Retina (tissue), 1 donor: ENCODE data around the gene KIAA1549.
"Not testable (repeated sequence)": the region's sequence is repeated elsewhere in the genome, so short reads cannot be mapped to it uniquely, and the experiment has no call there.

Source experiments
- DNase-seq: peaks from one replicate; pipeline ENCODE4 v3.0.0-alpha.2; 2016

The KIAA1549 gene

DNA sequence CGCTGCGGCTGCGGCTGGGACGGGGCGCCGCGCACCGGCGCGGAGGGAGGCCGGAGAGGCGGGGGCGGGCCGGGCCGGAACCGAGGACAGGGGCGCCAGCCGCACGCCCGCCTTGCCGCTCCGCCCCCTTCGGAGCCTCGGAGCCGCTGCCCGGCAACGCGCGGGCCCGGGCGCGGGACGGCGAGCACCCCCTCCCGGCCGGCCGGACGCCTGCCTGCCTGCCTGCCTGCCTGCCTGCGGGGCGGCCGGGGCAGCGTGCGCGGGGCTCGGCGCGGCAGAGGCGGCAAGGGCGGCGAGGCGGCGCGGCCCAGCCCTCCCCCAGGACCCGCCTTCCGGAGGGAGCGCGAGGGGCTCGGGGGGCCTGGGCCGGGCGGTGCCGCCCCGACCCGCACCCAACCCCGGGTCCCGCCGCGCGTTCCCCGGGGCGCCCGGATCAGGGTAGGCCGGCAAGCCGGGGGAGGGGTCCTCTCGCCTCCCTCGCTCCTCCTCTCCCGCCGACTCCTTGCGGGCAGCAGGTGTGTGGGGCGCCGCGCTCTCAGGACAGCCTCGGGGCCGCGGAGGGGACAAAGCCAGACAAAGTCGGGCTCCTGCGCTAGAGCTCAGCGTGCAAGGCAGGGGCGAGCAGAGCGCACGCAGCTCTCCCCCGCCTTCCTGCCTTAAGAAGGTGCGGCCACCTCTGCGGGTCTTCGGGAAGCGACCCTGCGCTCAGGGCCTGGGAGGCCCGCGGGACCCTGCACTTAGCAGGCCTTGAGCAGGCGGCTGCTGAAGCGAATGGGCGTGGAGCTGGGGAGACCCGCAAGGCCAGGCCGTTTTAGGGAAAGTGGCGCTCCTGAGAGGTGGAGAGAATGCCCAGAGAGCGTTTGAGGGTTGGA lies at the start of gene KIAA1549:
Gene KIAA1549 (minus strand): TSS at position 58 of the 872 bp plus-strand sequence. CDS start 120 bp downstream, outside the sequence.
- peak; percentile 87 for DNase-seq

DNA sequence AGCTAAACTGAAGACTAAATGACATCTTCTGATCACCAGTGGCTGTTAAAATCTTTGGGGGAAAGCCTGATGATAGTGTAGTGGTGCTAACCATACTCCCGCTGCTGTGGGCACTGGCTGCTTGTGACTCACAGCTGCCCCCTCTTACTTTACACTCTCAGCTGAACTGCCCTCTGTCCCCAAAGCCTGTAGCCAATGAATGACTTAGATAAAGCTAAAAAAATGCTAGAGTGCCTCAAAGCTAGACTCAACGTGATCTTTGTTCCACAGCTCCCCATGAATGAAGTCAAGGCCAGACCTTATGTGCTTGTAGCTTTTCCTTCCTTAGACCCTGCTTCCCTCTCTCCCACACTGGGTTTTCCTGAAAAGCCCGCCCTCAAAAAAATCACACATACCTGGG lies 48.2 kb upstream of the KIAA1549 start:
- DNase-seq = no peak

DNA sequence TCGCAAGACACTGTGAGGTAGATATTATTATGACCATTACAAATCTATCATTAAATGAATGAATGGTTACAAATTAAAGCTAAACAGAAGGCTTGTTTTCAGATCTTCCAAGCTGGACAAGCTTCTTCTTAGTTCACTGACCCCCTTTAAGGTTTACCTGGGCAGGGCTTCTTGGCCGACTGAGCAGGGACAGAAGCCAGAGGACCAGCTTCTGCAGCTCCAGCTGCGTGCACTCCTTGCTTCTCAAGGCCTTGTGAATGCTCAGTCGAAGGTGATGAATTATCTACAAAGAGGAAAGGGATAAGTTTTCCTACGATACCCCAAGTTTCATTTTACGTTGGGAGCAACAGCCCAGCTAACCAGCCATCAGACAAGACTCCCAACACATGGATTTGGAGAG lies 45.4 kb upstream of the KIAA1549 start:
- DNase-seq = no peak

DNA sequence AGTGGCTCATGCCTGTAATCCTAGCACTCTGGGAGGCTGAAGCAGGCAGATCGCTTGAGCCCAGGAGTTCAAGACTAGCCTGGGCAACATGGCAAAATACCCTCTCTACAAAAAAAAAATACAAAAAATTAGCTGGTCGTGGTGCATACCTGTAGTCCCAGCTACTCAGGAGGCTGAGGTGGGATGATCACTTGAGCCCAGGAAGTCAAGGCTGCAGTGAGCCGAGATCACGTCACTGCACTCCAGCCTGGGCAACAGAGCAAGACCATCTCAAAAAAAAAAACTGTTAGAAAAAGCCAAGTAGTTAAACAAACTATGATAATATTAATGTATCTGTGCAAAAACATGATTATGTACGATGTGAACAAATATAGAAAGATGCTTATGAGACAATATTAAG lies 44.7 kb upstream of the KIAA1549 start:
- not testable (repeated sequence) for DNase-seq

DNA sequence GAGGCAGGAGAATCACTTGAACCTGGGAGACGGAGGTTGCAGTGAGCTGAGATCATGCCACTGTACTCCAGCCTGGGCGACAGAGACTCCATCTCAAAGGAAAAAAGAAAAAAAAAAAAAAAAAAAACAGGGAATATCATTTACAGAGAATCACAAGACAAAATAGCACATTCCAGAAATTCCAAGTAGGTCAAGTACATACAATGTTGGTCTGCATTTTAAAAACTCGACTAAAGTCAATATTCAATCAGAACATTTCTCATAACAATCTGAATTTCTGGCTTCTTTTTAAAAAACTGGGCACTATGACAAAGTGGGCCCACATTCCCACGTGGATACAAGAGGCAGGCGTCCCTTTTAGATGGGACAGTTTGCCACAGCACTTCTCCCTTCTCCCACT lies 41.9 kb upstream of the KIAA1549 start:
- no peak for DNase-seq

DNA sequence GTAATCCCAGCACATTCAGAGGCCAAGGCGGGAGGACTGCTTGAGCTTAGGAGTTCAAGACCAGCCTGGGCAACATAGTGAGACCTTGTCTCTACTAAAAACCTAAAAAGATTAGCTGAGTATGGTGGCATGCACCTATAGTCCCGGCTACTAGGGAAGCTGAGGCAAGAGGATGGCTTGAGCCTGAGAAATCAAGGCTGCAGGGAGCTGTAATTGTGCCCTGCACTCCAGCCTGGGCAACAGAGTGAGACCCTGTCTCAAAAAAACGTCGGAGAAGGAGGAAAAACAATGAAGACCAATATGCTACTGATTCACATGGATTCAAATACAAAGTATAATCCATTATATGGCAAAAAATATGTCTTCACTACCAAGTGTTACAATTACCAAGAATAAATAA lies 41.1 kb upstream of the KIAA1549 start:
- DNase-seq = no peak

DNA sequence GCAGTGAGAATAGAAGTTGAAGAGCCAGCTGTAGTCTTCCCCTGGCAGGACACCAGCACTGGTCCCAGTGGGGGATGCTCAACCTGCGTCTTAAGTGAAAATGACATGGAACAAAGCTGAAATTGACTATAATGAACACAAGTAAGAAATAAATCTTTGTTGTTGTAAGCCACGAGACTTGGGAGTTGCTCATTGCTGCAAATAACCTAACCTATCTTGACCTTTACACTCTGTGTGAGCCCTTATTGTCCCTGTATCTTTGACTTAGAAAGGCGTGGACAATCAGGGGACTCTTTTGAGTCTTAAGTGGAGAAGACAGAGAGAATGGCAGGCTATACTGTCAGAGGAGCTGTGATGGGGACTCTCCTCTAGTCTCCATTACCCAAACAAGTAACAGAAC lies 37.7 kb upstream of the KIAA1549 start:
- DNase-seq = no peak

DNA sequence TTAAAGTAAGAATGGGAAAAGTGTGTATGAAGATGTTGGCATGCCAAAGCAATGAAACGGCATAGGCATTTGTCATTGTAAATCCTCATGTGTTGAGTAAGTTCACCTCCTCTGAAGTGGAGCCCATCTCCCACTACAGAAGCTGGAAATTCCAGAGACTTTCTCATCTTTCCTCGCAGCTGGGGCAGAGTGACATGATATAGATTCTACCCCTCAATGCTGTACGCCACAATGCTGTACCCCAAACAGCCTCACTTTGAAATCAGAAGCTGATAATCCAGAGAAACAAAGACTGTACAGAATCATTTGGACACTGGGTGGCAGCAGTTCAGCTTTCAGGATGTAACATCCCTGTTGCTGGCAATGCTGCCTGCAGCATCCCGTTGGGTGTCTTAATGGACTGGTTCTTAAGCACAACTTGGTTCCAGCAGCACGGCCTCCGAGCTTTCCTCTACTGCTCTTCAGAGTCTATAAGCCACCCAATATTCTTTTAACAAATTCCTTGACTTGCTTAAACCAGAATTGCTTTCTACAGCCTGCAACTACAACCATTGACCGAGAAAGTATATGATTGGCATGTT lies 35.8 kb upstream of the KIAA1549 start:
- peak; percentile 69 for DNase-seq

DNA sequence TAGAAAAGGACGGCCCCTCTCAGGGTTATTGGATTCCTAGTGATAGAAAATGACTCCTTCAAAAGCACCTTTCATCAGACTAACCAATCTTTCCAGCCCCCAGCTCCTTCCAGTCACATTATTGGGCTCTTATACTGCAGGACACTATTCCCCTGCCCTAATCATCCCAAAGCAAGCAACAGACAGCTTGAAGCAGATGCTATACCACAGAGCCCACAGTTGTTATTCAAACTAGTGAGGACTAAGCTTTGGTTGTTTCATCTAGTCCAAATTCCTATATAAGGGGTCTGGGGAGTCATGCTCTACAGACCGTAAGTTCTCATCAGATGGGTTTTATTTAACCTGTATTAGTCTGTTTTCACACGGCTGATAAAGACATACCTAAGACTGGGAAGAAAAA lies 30.2 kb upstream of the KIAA1549 start:
- no peak for DNase-seq

DNA sequence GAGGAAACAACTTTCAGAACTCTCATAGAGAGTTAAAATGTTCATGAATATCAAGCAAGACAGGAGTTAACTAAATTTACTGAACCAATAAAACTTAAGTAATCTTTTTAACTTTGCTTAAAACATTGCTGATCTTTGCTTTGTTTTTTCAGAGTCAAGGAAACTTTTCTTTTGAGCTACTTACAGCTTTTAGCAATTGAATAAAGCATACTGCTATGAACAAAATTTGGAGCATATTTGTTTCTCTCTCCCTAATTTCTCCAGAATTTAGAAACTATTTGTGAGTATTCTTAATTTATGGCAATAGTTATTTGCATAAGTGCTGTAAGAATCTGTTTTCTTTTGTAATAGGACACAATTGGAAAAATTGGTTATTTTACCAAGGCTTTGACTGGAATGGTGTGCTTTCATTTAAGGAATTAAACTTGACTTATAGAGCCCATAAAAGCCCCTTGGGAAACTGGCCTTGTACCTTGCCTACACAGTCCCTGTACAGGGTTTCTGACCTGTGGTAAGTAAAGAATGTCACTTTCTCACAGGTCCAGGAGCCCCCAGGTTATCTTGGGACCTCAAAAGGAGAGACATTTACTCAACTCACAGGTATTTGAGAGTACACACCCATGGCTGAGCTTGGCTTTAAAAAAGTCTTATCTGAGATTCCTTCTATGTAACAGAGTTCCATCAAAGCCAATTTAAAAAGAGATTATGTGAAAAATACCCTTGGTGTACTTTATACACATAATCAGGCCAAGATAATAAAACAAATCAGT lies 23.3 kb upstream of the KIAA1549 start:
- no peak for DNase-seq

DNA sequence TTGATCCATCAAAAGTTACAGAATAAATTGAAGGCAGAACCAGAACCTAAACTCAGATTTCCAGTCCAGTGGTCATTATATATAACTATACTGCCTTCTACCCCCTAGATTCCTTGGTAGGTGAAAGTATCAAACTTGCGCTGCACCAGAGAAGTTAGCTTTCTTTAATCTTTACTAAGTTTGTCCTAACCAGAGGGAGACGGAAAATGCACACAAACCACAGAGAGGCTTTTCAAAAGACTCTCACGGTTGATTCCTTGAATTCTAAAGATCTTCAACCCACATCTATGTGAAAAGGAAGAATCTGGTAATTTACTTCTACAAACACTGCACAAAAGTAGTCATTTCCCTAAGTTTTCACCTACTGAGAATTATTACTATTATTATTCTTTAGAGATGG lies 18.2 kb upstream of the KIAA1549 start:
- no peak for DNase-seq

DNA sequence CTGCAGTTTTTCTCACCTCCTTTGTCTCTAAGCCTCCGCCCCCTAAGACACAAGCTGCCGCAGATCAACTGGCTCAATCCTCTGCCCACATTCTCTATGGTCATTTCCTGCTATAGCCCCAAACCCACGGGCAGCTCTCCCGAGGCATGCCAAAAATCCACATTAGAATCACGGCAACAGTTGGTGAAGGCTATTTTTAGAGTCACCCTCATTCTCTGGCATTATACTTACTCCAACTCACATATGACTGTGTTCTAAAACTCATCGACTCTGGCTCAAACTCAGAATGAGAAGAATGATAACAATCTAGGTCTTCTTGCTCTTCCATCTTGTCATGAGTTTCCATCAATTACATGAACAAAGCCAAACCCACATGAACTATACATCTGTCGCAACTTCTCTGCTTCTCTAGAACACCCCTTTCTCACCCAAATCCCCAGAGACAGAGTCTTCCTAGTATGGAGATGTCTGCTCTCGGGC lies 10.9 kb upstream of the KIAA1549 start:
- no peak for DNase-seq

DNA sequence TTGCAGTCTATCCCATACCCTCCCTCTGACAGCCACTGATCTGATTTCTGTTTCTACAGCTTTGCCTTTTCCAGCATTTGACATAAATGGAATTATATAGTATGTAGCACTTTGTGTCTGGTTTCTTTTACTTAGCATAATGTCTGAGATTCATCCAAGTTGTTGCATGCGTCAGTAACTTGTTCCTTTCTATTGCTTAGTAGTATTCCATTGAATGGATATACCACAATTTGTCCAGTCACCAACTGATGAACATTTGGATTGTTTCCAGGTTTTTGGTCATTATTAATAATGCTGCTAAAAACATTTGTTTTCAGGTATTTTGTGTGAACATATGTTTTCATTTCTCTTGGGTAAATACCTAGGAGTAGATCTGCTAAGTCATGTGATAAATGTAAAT lies 6.5 kb upstream of the KIAA1549 start:
- DNase-seq = no peak

DNA sequence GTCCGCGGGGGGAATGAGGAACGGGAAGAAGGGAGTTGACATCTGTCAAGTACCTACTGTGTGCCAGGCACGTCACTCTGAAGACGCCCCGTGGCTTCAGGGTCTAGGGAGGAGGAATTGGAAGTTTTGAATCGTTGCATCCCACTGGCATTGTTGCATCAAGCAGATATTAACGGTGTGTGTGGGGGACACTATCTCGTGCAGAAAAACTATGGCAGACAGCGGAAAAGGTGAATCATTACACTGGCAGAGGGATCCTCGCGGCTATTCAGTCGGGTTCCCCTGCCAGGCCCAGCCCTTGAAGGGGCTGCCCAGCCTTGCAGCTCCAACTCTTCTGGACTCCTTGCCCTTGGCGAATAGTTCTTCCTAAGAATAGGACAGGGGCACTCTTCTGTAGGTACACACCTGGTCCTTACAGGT lies 1.0 kb upstream of the KIAA1549 start:
- DNase-seq = no peak

DNA sequence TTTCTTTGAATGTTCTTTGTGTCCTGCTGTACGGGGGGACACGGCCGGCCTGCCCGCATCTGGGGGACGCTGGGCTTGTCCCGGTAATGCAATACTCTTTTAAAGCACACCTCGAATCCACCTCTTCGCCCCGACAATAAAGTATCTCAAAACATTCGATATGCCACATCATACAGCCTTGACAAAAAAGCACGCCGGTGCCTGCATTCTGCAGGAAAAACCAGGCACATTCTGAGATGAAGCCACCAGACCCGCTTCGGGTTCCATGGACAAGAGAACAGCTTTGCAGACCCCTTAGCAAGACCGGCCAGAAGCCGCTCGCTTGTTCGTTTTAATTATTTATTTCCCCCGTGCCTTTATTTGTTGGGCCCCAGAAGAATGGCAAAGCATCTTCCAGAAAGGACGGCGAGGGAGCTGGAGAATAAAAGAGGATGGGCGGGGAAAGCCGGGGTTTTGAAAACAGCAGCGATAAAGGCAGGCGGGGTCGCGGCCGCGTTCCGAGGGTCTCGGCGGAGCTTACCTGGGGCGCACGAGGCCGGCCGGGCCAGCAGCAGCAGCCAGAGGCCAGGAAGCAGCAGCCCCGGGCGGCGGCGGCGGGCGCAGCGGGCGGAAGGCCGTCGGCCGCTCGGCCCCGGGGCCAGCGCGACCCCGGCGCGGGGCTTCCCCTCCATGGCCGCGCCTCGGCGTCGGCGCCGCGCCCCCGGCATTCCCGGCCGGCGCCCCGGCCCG lies 462 bp downstream of the KIAA1549 start:
- DNase-seq = peak; percentile 83

DNA sequence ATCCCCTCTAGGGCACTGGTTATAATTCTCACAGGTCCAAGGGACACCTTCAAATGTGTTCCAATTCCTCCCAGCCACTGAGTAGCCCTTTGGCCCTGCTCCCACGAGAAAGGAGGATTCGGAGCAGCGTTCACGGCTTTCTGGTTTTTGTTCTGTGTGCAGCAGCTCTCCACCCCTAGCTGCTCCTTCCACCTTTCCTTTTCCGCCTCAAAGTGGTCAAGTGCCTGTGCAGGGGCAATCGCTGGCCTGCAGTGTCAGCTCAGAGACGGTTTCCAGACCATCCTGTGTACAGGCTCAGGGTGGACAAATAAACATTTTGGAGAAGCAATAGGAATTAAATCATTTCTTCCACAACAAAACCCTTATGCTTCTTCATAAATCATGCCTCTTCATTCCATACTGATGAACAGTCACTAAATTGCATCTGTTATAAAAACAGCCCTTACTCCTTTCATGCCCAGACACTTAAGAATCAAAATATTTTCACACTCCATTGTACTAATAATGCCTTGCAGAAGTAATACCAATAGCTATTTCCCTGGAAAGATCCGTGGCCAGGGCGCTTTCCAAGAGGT lies 1.1 kb downstream of the KIAA1549 start:
- peak; percentile 41 for DNase-seq

DNA sequence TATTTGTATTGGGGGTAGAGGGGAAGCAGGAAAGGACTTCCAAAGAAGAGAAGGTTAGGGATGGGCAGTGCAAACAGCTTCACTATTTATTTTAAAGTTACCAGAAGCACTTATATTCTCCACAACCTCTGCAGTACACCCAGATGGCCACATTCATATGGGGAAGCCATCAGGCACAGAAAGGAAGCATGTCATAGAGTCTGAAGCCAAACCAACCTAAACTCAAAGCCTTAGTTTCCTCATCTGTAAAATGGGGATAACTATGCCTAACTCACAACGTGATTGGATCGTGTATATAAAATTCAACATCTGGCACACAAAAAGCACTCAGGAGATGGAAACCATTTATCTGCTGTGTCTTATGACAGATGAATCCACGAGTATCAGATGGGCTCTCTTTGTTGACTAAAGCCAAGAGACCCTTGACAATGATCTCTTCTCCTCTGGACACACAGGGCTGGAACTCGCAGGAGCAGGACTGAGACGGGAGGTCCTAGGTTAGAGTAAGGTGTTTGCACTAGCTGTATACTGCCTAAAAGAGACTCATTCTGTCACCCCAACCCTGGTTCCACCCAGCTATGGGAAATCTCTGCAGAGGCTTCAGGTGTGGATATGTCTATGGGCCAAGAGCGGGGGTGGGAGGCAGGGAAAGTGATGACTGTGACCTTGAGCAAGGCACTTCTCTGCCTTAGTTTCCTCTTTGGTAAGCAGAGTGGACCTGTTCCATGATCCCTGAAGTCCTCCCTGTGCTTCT lies 1.8 kb downstream of the KIAA1549 start:
- no peak for DNase-seq

DNA sequence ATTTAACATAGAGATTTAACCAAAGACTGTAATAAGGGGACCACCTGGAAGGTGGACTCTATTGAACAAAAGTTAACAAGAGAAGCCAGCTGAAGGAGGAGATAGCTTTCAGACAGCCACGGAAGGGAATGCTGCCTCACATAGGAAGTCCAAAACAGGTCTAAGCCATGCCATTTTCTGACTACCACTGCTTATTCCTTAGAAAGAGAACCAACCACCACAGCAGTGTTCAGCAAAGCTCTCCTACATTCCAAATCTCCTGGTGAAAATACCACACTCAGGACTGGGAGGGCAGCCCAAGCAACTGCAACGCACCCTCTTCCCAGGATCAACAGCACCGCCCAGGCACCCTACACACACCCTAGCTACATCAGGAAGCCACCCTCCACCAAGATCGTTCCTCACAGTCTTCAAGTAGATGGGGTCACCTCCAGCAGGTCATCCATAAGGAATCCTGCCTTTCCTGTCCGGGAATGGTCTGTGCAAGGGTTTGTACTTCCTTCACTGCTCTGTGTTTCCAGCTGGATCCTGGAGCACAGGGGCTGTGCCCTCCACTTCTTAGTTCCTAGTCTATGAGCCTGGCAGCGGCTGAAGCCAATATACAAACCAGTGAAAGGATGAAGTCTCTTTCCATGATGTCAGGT lies 2.5 kb downstream of the KIAA1549 start:
- DNase-seq = no peak

DNA sequence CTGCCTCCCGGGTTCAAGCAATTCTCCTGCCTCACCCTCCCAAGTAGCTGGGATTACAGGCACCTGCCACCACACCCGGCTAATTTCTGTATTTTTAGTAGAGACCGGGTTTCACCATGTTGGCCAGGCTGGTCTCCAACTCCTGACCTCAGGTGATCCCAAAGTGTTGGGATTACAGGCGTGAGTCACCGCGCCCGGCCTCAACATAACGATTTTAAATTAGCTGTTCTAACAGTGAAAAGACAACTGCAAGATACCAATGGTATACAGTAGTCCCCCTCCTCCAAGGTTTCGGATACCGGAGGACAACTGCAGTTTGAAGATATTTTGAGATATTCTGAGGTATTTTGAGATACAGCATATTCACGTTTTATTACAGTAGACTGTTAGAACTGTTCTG lies 5.0 kb downstream of the KIAA1549 start:
- DNase-seq = not testable (repeated sequence)

DNA sequence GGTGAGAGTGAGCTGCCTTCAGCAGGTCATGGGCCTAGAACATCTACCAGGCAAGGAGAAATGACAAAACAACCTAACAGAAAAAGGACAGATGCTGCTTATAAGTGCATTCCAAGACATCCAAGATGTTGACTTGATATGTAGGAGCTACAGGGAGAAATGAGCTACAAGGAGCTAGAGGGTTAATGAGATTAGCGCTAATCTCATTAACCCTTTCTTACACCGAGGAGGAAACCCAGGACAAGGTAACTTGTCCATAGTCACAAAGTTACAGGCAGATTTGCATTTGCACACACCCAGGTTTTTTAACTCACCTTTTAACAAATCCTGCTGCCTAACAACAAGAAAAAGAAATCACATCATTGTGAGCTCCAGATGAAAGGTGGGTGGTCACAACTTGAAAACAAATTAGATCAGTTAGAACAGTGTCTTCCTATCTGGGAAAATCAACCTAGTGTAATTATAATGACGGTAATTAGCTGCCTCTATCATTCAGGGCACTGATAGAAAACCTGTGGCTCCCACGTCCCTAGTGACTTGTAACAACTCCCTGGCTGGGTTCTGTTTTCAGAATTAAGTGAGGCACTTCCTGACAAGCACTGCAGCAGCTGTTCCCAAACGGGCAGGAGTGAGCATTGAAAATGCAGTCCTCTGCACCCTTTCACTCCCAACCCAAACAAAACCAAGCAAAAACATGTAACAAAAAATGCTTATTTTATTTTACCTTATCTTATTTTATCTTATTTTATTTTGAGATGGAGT lies 5.7 kb downstream of the KIAA1549 start:
- DNase-seq = peak; percentile 27
